ENCODE results near the gene OTUB2. TPM values are rescaled to one million over a fixed set of nuclear protein-coding genes. Genes with fewer than 3 reads are reported as not detected.

Gene OTUB2
- polyA plus RNA-seq, 1 donor (not counting 4 experiments of a cell fraction or from before 2014, with no cell fraction given): 2.6 TPM

- H3K27ac ChIP-seq (ENCODE audit: control insufficient read depth, insufficient read depth, low read length): no peak overlapping the region
- no peaks in the 10 kb centered on the region for H3K79me2 ChIP-seq (ENCODE audit: control insufficient read depth, insufficient read depth, low read length)
- dilution Hi-C loops (cut with MboI; ENCODE audit: extremely low pct_ligation_motif_present, low sequenced_read_pairs): no loop called here
- H3K9ac ChIP-seq (ENCODE audit: control insufficient read depth, extremely low read depth, insufficient read depth, low read length): no peak overlapping the region
- no peaks in the 10 kb centered on the region for H3K9me1 ChIP-seq (ENCODE audit: control insufficient read depth, extremely low read depth, insufficient read depth, low read length)
- H3K4me2 ChIP-seq (ENCODE audit: control insufficient read depth, extremely low read depth, insufficient read depth, low read depth, low read length): no peak overlapping the region
- no peak for TF ChIP-seq EZH2 (IDR thresholded peaks at IDR 0.05; ENCODE audit: low read length)
- TF ChIP-seq, protein P1, sequence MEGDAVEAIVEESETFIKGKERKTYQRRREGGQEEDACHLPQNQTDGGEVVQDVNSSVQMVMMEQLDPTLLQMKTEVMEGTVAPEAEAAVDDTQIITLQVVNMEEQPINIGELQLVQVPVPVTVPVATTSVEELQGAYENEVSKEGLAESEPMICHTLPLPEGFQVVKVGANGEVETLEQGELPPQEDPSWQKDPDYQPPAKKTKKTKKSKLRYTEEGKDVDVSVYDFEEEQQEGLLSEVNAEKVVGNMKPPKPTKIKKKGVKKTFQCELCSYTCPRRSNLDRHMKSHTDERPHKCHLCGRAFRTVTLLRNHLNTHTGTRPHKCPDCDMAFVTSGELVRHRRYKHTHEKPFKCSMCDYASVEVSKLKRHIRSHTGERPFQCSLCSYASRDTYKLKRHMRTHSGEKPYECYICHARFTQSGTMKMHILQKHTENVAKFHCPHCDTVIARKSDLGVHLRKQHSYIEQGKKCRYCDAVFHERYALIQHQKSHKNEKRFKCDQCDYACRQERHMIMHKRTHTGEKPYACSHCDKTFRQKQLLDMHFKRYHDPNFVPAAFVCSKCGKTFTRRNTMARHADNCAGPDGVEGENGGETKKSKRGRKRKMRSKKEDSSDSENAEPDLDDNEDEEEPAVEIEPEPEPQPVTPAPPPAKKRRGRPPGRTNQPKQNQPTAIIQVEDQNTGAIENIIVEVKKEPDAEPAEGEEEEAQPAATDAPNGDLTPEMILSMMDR (optimal IDR thresholded peaks at IDR 0.05 in 1 of 3, IDR thresholded peaks at IDR 0.05 in 1 of 3, conservative IDR thresholded peaks at IDR 0.05 in 1 of 3; ENCODE audit: extremely low read depth in 1 of 3, insufficient read depth in 2 of 3, low read length in 3 of 3): no peak
- H3K4me1 ChIP-seq (ENCODE audit: control insufficient read depth, extremely low read depth, insufficient read depth, low read length): peaks cover 4% of the 10 kb centered on the region
- H4K20me1 ChIP-seq (ENCODE audit: control insufficient read depth, extremely low read depth, insufficient read depth, low read length): no peaks in the 10 kb centered on the region
- DNase-seq (ENCODE audit: low read depth, low spot score) (no peak), FAIRE-seq (no peak)
- no peaks in the 10 kb centered on the region for H3K36me3 ChIP-seq (ENCODE audit: control insufficient read depth in 2 of 2, extremely low read depth in 1 of 2, insufficient read depth in 2 of 2, low read length in 2 of 2)
- H3K9me3 ChIP-seq (ENCODE audit: control insufficient read depth, low read depth, low read length): no peaks in the 10 kb centered on the region
- no peak overlapping the region for H2AFZ ChIP-seq (ENCODE audit: control insufficient read depth, low read length)
- H3K27me3 ChIP-seq (ENCODE audit: control insufficient read depth, extremely low read depth, insufficient read depth, low read length): peaks cover 4% of the 10 kb centered on the region
- H3K4me3 ChIP-seq (ENCODE audit: control insufficient read depth in 2 of 3, extremely low read depth in 1 of 3, insufficient read depth in 2 of 3, low read depth in 1 of 3, low read length in 3 of 3): no peak overlapping the region
Measured at GRCh38 chr14:94016446-94016976, 9.6 kb upstream of the OTUB2 start.

DNA sequence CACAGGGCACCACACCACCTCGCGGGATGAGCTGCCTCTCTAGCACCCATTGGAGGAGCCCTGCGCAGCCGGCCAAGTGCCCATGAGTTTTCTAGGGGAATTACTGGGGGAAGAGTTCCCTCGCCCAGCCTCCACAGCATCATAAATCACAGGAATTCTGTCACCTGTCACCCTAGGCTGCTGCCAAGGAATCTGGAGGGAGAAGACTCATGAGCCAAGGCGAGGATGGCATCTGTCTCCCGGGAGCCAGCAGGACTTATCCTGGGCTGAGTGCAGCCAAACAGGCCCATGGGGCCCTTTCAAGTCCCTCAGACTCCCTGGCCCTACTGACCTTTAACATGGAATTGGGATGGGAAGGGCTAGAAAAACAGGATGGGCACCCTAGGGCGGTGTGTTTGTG lies 7.8 kb upstream of the OTUB2 start:
- no peak overlapping the region for H3K4me3 ChIP-seq (ENCODE audit: control insufficient read depth in 2 of 3, extremely low read depth in 1 of 3, insufficient read depth in 2 of 3, low read depth in 1 of 3, low read length in 3 of 3)
- no peaks in the 10 kb centered on the region for H3K36me3 ChIP-seq (ENCODE audit: control insufficient read depth in 2 of 2, extremely low read depth in 1 of 2, insufficient read depth in 2 of 2, low read length in 2 of 2)
- H3K27ac ChIP-seq (ENCODE audit: control insufficient read depth, insufficient read depth, low read length): no peak overlapping the region
- H3K9me1 ChIP-seq (ENCODE audit: control insufficient read depth, extremely low read depth, insufficient read depth, low read length): no peaks in the 10 kb centered on the region
- FAIRE-seq (no peak), DNase-seq (ENCODE audit: low read depth, low spot score) (no peak)
- no peak overlapping the region for H2AFZ ChIP-seq (ENCODE audit: control insufficient read depth, low read length)
- no peak for TF ChIP-seq EZH2 (IDR thresholded peaks at IDR 0.05; ENCODE audit: low read length)
- TF ChIP-seq, protein P1 (optimal IDR thresholded peaks at IDR 0.05 in 1 of 3, IDR thresholded peaks at IDR 0.05 in 1 of 3, conservative IDR thresholded peaks at IDR 0.05 in 1 of 3; ENCODE audit: extremely low read depth in 1 of 3, insufficient read depth in 2 of 3, low read length in 3 of 3): no peak
- H3K4me1 ChIP-seq (ENCODE audit: control insufficient read depth, extremely low read depth, insufficient read depth, low read length): no peaks in the 10 kb centered on the region
- H3K79me2 ChIP-seq (ENCODE audit: control insufficient read depth, insufficient read depth, low read length): no peaks in the 10 kb centered on the region
- H4K20me1 ChIP-seq (ENCODE audit: control insufficient read depth, extremely low read depth, insufficient read depth, low read length): no peaks in the 10 kb centered on the region
- peaks cover 4% of the 10 kb centered on the region for H3K27me3 ChIP-seq (ENCODE audit: control insufficient read depth, extremely low read depth, insufficient read depth, low read length)
- dilution Hi-C loops (cut with MboI; ENCODE audit: extremely low pct_ligation_motif_present, low sequenced_read_pairs): no loop called here
- no peaks in the 10 kb centered on the region for H3K9me3 ChIP-seq (ENCODE audit: control insufficient read depth, low read depth, low read length)
- no peak overlapping the region for H3K4me2 ChIP-seq (ENCODE audit: control insufficient read depth, extremely low read depth, insufficient read depth, low read depth, low read length)
- no peak overlapping the region for H3K9ac ChIP-seq (ENCODE audit: control insufficient read depth, extremely low read depth, insufficient read depth, low read length)
